CD4-positive, alpha-beta T cell treated with Interleukin-4 for 1 hour (primary cell): Measurements from ENCODE around the gene DDX52.
A peak's percentile ranks its signal among the peaks of the same experiment; 100 is the strongest.
"Not testable (repeated sequence)": the region's sequence is repeated elsewhere in the genome, so short reads cannot be mapped to it uniquely, and the experiment has no call there.

Experiments
- DNase-seq, 2 donors: peaks; one replicate each; pipeline ENCODE4 v3.0.0-alpha.2; 2020 to 2022

DDX52 gene, protein sequence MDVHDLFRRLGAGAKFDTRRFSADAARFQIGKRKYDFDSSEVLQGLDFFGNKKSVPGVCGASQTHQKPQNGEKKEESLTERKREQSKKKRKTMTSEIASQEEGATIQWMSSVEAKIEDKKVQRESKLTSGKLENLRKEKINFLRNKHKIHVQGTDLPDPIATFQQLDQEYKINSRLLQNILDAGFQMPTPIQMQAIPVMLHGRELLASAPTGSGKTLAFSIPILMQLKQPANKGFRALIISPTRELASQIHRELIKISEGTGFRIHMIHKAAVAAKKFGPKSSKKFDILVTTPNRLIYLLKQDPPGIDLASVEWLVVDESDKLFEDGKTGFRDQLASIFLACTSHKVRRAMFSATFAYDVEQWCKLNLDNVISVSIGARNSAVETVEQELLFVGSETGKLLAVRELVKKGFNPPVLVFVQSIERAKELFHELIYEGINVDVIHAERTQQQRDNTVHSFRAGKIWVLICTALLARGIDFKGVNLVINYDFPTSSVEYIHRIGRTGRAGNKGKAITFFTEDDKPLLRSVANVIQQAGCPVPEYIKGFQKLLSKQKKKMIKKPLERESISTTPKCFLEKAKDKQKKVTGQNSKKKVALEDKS

DNA sequence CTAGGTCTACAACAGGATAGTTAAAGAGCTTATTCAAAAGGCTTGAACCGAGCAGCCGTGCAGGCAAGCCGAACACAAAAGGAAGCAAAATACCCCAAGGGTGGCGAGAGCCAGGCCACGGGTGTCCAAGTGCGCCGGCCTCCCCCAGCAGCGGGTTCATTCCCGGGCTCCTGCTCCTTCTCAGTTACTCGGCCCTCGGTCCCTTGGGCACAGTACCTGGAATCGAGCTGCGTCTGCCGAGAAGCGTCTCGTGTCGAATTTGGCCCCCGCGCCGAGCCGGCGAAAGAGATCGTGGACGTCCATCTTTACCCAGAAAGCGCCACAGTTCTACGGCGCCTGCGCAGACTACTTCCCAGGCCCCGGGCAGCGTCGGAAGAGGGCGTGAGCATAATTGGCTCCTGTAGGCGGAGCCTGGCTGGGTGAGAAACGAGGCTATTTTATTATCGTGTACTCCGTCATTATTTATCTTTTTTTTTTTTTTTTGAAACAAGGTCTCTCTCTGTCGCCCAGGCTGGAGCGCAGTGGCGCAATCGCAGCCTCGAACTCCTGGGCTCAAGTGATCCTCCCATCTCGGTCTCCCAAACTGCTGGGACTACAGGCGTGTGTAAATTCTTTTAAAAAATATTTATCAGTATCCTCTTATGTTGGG lies at the start of gene DDX52:
DDX52 (minus strand) TSS at position 329 of the 649 bp plus-strand sequence; CDS start at position 303, 26 bp downstream.
- peak; percentile 93 to 94 for DNase-seq

DNA sequence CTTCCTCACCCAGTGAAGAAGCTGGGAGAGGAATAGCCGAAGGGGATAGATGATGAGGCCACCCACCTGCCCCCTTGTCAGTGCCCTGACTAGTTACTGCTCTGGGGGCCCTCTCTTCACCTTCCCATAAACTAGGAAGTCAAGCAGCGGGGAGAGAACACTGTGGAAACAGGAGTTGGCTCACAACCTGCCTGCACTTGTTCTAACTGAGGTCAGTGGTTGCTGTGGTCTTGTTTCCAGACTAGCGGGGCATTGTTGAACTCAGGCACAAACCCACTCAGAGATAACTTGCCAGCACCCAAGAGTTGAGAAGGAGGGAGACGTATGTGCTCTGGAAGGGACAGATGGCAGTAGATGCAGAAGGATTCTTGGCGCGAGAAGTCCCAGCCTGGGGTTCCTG lies 48.6 kb upstream of the DDX52 start:
- no peak for DNase-seq

DNA sequence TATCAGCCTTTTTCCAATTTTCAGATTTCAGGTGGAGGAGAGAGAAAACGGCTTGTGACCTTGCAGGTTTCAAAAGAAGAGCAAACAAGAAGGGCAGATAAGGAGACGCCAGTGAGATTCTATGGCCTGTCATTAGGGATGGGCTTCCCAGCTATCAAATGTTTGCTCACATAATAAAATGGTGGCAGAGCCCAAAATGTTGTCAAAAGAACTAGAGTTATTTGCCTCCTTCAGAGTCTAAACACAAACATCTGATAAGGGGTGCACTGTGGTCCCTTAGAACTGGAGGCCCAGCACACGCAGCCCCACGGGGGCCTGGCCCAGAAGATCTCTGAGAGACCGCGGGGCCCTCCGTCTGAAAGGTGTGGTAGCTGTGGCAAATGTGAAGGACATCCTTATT lies 46.1 kb upstream of the DDX52 start:
- DNase-seq, result no peak

DNA sequence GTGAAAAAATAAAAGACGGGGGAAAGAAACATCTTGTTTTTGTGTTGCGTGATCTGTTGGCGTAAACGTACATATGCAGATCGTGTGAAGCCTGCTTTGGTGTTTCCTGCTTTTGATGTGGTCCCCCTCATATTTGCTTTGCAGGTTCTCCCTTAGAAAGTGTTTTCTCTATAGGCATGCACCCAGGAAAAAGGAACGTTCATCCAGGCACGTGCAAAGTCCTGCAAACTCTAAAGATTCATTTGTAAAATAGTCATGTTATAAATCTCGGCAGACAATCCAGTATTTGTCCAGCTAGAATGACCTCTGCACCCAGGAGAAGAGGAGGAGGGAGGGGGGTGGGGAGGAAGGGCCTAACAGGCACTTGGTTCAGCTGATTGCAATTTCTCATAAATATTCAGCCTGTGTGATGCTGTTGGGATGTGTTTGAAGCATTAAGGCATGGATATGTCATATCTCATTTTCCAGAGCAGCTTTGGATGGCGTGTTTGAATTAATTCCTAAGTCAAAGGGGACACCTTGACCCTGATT lies 40.3 kb upstream of the DDX52 start:
- no peak for DNase-seq

DNA sequence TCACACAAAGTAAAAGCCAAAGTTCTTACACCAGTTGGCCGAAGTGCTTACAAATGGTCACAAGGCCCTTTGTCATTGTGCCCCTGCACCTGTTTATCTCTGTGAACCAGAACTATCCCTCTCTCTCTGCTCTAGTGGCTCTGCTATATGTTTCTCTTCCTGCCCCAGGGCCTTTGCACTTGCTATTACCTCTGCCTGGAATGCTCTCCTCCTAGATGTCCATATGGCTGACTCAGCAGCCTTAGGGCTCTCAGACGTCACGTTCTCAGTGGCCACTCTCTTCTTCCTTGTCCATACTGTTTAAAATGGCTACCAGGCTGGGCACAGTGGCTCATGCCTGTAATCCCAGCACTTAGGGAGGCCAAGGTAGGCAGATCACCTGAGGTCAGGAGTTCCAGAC lies 38.8 kb upstream of the DDX52 start:
- DNase-seq, result no peak

DNA sequence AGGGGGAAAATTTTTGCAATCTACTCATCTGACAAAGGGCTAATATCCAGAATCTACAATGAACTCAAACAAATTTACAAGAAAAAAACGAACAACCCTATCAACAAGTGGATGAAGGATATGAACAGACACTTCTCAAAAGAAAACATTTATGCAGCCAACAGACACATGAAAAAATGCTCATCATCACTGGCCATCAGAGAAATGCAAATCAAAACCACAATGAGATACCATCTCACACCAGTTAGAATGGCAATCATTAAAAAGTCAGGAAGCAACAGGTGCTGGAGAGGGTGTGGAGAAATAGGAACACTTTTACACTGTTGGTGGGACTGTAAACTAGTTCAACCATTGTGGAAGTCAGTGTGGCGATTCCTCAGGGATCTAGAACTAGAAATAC lies 36.7 kb upstream of the DDX52 start:
- not testable (repeated sequence) for DNase-seq

DNA sequence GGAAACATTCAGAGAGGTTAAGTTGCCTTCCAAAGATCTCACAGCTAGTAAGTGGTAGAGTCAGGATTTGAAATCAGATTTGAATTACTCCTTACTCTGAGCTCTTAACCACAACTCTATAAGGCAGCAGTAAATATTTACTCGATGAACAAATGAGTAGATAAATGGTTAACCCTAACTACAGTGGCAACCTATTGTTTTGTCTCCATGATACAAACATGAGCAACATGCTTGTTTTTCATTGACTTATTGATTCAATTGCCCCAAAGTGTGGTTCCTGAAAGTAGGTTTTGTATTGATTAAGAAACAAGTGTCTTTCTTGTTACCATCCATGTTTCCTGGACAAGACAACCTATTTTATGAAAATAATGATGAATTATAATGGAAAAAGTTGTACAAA lies 34.8 kb upstream of the DDX52 start:
- no peak for DNase-seq

DNA sequence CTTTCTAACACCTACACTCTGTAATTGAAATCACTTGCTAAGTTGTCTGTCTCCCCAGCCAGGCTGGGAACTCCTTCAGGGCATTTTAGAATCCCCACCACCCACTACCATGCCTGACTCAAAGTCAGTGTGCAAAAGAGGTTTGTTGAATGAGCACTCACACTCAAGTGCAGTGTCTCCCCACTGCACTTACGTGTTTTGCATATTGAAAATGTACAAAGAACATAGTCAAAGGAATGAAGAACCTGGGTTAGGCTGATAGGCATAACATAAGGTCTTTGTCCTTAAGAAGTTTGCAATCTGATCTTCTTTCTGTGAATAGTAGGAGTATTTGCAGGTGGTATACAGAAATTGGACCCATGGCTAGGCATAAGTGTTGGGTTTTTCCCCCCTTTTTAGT lies 33.8 kb upstream of the DDX52 start:
- no peak for DNase-seq

DNA sequence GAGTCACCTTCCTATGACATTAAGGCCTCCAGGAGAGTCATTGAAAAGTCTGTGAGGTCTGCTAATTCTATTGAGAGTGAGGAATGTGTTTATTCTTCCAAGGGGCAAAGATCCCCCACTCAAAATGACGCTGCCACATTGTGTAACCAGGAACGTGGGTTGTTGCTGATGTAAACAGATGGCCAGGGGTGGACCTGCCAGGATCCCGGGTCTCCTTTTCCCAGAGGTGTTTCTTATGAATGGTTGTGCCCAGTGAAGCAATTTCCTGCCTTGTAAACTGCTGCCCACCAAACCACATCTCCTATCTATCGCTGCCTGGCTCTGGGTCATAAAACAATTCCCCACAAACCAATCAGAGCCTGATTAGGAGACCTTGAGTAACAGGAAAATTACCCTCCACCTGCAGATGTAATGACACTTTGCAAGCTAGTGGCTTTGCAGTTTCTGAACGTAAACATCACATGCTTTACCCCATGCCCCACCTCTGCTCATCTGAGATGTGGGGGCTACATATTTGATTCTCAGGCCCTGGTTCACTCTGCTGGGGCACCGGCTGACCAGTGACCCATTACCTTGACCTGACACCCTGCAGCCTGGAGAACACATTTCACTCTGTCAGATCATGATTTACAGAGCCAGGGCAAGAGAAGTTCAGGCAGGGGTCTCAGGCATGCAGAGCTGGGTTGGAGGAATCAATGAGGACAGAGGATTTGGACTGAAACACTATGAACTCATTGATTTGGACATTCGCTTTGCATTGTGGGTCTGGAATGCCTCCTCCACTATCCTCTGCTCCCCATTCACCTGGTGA lies 33.1 kb upstream of the DDX52 start:
- DNase-seq, result no peak

DNA sequence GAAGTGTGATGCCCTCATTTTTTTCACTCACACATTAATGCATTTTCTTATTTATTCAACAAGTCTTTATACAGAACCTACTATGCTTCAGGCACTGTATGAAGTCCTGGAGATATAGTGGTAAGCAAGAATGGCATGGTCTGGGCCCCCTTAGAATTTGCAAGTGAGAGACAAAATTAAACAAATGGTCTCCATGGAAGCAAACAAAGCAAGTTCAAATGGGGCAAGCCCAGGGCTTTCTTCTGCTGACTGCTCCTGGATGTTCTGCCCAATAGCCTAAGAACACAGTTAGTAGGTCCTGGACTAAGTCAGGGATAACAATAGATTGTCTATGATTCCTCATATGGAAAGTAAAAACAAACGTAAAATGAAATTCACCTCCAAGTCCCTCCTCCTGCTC lies 31.3 kb upstream of the DDX52 start:
- DNase-seq, result no peak

DNA sequence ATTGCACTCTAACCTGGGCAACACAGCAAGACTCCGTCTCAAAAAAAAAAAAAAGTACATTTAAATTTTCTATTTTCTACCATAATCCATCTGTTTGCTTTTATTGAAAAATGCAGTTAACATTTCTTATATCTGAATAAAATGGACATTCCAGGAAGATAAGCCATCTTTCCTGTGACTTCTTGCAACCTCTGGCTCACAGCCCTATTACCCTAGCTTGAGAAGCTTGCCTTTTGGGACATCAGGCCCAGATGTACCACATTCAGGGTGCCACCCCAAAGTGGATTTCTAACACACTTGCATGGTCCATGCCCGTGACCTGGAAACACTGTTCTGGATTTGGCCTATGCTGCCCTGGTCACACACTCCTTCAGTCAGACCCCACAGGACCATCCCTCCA lies 30.1 kb upstream of the DDX52 start:
- DNase-seq, result no peak

DNA sequence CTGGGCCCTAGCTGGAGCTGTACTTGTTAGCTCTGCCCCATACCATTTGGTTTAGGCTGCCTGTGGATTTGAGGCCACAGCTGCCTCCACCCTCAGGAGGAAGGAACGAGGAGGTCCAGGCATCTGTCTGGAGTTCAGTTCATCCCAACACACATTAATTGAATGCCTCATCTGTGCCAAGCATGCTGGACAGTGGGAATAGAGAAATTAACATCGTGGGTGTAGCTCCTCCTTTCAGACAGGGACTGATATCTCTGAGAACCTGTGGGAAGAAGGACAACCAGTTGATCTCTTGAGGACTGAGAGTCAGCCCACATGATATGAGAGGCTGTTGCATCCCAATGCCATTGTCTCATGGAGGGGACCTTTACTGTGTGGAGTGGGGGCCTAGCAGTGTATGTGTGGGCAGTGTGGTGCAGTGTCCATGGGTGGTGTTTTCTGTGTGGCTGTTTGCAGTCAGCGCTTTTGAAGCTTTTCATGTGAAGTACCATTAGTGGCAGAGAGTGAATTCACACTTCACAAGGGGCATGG lies 29.4 kb upstream of the DDX52 start:
- no peak for DNase-seq

DNA sequence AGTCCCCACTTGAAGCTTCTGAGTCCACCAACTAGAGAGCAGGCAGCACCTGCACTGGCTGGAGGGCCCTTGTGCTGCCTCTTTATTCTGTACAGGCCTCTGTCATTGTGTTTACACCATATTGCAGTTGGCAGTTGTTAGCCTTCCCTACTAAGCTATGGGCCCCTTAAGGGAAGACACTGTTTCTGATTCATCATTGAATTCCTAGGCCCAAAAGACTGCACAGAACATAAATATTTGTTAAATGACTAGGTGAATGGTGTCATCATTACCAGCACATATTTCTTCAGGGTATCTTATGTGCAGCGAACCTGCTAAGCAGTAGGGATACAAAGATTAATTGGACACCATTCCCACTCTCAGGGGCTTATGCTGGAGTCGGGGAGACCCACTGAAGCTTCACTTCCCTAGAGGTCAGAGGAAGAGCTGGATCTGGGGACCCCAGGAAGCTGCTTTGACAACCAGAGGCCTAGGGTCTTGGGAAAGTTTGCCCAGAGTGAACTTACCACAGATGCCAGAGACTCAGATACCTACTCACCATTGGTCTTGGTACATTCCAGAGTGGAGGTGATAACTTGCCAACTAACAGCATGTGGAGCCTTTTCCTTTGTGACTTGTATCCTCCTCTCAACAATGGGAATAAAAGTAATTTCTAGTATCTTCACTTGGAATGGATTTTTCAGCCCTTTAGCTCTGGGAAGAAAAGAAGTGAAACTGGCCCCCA lies 28.7 kb upstream of the DDX52 start:
- DNase-seq, result no peak

DNA sequence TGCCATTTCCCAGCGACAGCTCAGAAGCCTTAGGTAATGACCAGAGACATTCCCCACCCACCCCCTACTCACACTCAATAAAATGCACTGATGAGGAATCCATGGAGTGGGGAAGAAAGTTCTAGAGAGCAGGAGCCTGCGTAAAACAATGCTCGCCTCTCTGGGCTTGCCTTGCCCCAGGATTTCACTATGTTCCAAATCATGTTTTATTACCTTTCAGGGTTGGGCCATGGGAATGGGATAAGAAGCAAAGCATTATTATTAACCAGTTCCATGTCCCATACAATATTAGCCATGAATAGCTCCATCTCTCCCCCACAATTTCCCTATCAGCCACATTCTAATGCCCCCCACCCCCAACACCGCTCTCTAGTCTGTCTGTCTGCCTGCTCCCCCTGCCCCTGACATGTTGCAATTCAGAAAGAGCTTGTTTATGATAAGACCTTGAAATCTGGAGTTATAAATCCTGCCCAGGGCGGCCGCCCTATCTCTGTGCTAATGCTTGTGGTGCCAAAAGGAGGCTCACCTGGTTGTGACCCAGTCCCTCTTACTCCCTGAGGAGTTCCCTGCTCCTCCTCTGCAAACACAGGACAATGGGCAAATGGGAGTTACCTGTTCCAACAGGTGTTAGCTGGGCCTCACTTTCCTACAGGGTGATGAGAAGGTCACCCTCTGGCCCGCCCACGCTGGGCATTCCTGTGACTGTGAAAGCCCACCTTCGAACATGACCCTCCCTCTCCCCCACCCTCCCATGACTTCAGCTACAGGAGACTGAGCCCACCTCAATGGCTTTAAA lies 28.0 kb upstream of the DDX52 start:
- DNase-seq, result no peak

DNA sequence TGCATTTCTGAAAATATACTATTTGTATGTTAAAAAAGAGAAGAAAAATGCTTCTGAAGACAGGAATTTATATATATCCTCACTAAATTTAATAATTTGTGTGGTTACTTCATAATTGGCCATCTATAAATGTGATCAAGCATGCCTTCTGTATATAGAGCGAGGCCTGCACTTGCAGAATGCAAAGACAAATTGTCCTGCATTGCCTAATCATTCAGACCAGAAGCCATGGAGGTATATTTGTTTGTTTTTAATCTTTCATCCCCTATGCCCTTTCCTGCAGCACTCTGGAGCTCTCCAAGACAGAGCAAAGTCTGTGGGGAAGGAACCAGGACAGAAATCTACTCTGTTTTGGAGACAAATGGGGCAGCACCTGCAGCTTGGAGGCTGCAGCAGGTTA lies 23.8 kb upstream of the DDX52 start:
- no peak for DNase-seq

DNA sequence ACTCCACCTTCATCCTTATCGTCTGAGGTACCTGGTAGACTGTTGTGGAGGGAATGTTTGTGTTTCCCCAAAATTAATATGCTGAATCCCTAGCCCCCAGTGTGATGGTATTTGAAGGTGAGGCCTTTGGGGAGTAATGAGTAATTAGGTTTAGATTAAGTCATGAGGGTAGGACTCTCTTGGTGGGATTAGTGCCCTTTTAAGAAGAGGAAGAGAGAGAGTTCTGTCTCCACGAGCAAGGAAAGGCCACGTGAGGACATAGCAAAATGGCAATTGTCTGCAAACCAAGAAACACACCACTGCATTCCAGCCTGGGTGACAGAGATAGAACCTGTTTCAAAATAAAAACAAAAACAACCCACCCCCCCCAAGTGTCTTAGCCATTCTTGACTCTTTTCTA lies 21.0 kb upstream of the DDX52 start:
- DNase-seq, result no peak

DNA sequence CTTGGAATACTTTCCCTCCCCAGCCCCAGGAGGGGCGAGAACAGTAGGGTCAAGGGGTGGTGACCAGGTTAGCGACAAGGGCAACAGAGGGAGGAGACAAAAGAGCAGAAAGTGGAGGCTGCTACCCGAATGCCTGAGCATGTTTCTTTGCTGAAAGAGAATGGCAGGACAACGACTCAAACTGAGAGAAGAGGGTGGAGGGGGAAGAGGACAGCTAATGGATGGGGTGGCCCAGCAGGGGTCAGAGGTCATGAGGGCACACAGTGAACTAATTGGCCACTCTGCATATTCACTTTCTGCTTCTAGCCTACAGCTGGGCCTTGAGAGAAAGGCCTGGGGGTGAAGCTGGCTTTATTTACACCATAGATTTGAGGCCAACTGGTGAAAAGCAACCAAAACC lies 19.1 kb upstream of the DDX52 start:
- DNase-seq, result no peak

DNA sequence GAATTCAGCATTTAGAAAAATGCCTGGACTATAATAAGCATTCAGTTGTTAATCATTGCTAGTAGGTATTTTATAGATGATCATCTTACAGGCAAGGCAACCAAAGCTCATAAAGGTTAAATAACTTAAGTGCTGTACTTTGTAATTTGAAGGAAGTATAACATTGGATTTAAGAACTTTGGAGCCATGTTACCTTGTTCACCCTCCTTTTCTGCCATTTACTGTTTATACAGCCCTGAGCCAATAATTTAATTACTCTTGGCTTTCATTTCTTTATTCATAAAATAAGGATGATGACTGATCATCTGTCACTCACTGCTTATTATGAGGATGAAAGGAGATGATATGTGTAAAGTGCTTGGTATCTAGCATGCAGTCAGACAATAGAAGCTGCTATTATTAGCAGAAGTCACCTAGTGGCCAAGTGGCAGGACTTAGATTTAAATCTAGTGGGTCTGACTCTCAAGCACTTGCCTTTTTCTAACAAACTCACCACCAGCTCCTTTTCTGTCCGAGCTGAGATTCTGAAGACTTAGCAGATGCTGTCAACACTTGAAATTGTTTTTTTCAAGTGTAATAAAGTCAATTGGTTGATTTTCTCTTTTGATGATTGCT lies 18.3 kb upstream of the DDX52 start:
- DNase-seq, result no peak

DNA sequence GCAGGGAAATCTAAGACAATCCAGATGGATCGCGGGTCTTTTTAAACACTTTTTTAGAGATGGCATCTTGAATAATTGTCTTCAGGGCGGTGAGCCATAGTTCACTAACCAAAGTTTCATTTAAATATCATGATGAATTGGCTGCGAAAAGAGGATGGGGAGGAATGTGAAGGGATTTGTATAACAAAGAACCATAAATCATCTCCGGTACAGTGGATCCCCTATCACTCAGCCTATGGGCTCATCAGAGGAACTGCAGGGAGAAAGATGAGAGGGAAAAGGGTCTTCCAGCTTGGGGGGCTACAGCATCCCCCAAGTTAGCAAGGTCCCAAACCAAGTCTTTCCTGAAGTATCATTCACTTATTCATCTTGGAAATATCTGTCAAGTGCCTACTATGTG lies 16.7 kb upstream of the DDX52 start:
- DNase-seq, result no peak

DNA sequence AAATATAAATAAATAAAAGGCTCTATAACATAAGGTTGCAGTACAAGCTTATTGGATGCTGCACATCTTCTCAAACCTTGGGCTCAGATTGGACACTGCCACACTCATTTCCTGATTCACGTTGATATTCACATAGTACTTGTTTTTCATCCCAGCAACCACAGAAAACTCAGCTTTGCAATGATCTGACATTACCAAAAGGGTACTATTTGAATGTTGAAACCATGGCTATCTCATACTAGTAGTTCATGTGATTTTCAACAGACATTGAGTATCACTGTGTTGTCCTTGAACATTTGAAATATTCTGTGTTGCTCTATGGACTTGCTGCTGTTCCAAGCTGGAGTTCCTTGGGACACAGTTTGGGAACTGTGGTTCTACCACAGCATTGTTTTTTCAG lies 14.0 kb upstream of the DDX52 start:
- DNase-seq, result no peak

DNA sequence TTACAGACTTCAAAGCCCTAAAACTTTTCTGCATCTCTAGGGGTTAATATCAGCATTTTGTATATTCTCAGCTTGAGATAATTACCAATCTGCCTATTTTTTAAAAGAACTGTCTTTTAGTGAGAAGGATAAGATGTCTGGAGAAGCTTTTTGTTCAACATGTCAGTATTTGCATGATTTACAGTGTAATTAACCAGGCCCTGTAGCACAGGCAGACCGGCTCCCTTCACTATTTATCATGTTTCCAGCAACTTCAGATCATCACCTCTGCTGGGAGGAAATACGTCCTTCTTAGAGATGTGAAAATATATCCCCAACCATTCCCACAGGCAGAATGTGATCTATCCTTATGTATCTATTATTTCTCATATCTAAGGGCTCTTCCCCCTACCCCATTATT lies 8.6 kb upstream of the DDX52 start:
- no peak for DNase-seq
